CD4-positive, alpha-beta T cell treated with Interleukin-1 beta for 1 hour (primary cell): Measurements from ENCODE around the gene GRK2.

Experiments
- DNase-seq, 2 donors: peaks; one replicate each; pipeline ENCODE4 v3.0.0-alpha.2; 2020 to 2022

Gene GRK2

DNA sequence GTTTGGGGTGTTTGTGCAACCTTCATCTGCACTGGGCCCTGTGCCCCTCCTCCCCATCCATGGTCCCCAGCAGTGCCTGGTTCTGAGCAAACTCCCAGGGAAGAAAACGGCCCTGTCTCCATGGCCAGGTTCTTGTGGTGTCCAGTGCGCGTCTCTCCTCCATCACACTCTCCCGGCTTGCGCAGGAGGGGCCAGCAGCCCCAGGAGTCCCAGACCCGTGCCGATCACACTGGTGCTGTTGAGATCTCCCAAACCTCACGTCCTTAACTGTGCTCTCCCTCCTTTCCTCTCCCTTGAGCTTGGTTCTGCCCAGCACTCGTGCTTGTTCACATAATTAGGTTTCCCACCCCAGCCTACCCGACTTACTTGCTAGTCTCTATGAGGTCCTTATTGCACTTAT, 10.9 kb upstream of the GRK2 start:
- DNase-seq, result no peak

- no peak for DNase-seq
These were observed 10.4 kb upstream of the GRK2 start for GRCh38 chr11:67255864-67256263.

DNA sequence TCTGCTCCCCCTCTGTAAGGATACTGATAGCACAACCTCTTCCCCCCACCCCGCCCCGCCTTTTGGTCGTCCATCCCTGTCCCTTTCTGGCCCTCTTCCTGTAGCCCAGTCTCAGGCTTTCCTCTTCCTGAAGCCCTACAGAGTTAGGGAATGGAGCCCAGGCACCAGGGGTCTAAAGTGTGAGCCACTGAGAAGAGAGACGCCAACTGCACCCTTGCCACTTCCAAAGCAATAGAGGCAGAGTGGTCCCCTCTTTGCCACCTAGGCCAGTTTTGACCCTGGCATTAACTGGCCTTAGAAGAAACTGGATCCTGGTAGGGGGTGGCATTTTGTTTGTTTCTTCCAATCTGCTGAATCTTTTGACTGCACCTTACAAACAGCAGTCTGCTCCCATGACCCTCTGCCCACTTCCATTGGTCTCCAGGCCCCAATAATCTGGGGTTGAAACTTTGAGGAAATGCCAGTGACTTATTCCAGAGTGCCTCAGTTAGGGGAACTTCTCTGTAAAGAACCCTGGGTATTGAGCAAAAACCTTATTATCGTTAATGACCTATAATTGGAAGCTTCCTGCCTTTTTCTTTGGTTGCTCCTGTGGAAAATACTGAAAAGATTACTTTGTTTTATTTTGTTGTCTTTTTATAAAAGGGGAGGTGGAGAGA, 9.7 kb upstream of the GRK2 start:
- no peak for DNase-seq

GRCh38 chr11:67260406-67260805, 5.9 kb upstream of the GRK2 start:
- no peak for DNase-seq

DNA sequence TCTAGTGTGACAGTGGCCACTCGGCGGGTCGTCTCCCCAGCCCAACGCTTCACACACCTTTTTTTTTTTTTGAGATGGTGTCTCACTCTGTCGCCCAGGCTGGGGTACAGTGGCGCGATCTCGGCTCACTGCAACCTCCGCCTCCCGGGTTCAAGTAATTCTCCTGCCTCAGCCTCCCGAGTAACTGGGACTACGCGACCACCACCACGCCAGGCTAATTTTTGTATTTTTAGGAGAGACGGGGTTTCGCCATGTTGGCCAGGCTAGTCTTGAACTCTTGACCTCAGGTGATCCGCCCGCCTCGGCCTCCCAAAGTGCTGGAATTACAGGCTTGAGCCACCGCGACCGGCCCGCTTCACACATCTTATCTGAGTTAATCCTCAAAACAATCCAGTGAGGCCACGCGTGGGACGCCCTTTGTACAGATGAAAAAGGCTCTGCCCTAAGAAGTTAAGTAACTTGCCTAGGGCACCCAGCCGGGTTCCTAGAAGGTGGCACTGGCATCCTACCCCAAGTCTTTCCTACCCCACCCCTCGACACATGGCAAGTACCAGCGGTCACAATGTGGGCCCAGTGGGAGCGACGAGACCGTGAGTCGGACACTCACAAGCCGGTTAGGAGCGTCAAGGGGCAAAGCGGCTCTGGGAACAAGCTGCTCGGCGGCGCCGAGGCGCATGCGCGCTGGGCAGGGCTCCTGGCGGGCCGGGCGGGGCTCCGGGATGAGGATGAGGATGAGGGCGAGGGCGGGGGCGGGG, 5.2 kb upstream of the GRK2 start:
- peak in 1 of 2 donors; percentile 46 for DNase-seq

GRCh38 chr11:67261640-67261945, 4.7 kb upstream of the GRK2 start:
- no peak for DNase-seq

- no peak for DNase-seq
These were observed 4.2 kb upstream of the GRK2 start for GRCh38 chr11:67261946-67262681.

DNA sequence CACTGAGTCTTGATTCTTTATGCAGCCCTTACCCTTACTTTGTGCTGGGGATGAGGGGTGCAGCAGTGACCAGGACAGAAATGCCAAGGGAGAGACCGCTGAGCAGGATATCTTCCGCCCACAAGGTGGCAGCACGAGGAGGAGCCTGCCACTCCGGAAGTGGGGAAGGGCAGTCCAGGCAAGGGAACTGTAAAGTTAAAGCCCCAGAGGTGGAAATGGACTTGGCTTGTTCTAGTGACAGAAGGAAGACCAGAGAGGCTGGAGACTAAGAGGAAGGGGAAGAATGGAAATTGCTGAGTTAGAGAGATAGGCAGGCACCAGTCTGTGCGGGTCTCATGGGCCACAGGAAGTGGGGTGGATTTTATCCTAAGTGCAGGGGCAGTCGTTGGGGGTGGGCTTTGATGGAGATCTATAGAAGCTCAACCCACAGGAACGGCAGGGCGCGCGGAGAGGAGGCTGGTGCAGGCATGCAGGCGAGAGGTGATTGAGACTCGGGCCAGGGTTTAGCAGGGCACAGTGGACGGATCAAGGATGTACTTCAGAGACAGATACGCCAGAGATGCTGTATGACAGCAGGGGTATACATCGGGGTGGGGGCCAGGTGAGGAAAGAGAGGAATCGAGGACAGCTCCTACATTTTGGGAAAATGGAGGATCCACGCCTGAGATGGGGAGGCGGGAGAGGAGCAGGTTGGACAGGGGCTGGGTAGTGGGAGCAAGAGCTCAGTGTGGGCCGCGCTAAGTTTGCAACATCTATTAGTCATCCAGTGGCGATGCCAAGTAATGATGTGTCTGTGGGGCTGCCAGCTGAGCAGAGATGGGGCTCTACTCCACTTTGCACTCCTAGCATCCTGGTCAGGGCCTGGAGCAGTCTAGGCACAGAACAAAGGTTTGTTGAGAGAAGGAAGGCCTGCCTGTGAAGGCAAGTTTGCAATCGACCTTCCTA, 3.3 kb upstream of the GRK2 start:
- DNase-seq, result peak; percentile 77 to 78

DNA sequence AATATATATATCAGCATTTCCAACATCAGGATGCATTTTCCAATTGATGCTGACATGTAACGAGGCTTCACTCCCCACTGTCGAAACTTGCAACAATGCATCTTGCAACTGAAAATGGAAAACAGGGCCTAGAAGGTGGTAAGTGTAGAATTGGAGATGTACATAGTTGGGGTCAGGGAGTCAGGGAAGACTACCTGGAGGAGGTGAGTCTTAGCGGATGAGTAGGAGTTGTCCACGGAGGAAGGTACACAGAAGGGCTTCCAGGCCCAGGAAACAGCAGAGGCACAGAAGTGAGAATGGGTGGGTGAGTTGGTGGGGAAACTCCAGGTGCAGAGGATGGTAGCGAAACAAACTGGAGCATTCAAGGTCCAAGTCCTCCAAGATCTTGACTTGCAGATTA, 2.0 kb upstream of the GRK2 start:
- DNase-seq, result no peak

GRCh38 chr11:67264877-67265632, 1.2 kb upstream of the GRK2 start:
- no peak for DNase-seq

- peak; percentile 81 to 82 for DNase-seq
These were observed 432 bp upstream of the GRK2 start for GRCh38 chr11:67265633-67266448.

GRCh38 chr11:67267188-67268080, 1.2 kb downstream of the GRK2 start:
- DNase-seq, result peak in 1 of 2 donors; percentile 44

- peak; percentile 61 to 62 for DNase-seq
These were observed 2.0 kb downstream of the GRK2 start for GRCh38 chr11:67268081-67268961.

DNA sequence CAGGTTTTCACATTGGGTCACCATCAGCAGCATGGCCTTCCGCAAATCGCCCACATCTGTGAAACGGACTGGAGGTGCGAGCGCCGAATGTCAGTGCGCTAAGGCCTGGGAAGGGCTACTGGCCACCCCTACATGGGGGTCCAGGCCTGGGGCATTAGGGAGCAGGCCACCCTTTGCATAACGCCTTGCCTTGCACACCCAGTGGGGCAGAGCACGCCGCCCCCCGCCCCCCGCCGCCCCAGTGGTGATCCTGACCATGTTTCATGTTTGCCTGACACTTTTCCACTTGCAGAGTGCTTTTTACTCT, 2.6 kb downstream of the GRK2 start:
- no peak for DNase-seq

GRCh38 chr11:67269401-67270255, 3.4 kb downstream of the GRK2 start:
- DNase-seq, result no peak

DNA sequence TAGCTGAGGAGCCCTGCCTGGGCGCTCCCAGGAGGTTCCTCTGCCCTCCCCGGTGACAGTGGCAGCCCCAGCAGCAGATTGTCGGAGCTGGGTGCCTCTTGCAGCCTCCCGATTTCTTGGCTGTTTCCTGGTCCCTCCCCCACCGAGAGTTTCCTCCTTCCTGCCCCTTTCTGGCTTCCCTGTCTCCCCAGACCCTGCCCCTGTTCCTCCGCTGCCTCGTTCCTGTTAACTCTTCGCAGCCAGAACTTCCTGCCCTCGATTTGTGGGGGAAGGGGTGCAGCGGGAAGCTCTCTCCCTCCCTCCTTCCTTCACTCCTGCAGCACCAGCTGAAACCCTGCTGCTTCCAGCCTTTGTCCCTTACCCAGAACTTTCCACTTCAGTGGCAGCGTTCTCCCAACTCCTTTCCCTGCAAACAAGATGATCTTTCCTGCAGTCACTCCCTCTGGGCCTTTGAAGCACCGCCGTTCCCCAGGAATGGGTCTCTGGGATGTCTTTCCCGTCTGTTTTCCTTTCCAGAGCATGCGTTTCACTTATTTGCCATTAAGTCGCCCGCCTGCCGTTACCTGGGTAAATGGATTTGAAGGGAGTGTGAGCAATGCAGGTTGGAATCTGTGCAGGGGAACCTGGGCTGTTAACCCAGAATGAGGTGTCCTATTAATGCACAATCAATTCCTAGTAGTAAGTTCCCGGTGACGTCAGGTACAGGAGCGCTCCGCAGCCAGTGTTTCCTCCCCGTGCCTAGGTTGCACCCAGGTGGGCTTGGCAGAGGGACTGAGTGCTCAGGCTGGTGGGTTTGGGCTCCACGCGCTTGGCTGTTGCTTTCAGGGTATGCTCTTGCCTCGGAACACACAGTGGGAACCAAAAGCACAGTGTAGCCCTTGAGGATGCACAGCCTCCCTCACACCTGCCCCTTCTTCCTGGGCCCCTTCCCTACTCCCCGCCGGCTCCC, 4.3 kb downstream of the GRK2 start:
- peak; percentile 27 to 32 for DNase-seq

DNA sequence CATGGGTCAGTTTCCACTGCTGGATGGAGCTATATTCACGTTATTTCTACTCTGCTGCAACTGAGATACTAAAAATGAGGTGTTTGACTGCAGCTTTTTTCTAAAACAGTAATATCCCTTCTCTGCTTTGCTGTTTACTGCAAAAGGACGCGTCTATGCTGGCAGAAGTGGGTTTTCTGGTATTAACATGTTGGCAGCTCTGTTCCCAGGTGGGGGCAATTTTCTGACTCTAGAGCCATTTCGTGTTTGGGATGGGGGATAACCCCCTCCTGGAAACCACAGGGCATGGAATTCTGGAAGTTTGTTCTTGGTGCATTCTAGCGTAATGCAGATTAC, 4.9 kb downstream of the GRK2 start:
- DNase-seq, result no peak
